GM11168 (cell line): Measurements from ENCODE around the gene CEP120.
"Not testable (repeated sequence)": the region's sequence is repeated elsewhere in the genome, so short reads cannot be mapped to it uniquely, and the experiment has no call there.

Experiments used
- in situ Hi-C: fragments of 300-500 bp; cut with MboI; formaldehyde crosslinking; loops from one replicate; pipeline ENCODE4 v1.12.0; 2022; ENCODE audit warnings: low sequenced_read_pairs; ENCODE audit not compliant: unreplicated experiment

The CEP120 gene

GRCh38 chr5:123423278-123424149 lies at the start of gene CEP120:
CEP120 (minus strand) TSS chr5:123423403; CDS start chr5:123422998, 405 bp downstream.
- in situ Hi-C loops = no loop called here

GRCh38 chr5:123472150-123472924 lies 49.1 kb upstream of the CEP120 start:
- in situ Hi-C loops = no loop called here

GRCh38 chr5:123471385-123471784 lies 48.2 kb upstream of the CEP120 start:
- in situ Hi-C loops = no loop called here

GRCh38 chr5:123466839-123467238 lies 43.6 kb upstream of the CEP120 start:
- in situ Hi-C loops = not testable (repeated sequence)

DNA sequence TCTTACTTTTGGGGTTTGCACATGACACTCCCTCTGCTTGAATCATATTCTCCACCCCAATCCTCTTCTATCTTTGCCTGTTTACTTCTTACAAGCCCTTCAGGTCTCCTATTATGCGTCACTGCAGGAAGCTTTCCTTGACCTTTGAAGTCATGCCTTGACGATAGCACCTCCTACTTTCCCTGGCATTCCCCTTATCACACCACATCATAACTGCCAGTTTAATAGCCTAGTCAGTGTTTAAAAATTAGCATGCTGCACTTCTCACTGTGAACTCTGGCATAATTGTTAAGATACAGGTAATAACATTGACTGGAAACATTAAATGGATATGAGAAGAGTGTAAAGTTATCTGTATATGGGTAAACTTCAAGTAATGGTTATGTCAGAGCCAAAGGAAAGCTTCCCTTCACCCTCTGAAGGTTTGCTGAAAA lies 37.1 kb upstream of the CEP120 start:
- in situ Hi-C loops = loop anchor here (5.0 kb wide), 1 partner anchor 37 kb away; no protein-coding TSS in a partner anchor

GRCh38 chr5:123458994-123459393 lies 35.8 kb upstream of the CEP120 start:
- in situ Hi-C loops = not testable (repeated sequence)

DNA sequence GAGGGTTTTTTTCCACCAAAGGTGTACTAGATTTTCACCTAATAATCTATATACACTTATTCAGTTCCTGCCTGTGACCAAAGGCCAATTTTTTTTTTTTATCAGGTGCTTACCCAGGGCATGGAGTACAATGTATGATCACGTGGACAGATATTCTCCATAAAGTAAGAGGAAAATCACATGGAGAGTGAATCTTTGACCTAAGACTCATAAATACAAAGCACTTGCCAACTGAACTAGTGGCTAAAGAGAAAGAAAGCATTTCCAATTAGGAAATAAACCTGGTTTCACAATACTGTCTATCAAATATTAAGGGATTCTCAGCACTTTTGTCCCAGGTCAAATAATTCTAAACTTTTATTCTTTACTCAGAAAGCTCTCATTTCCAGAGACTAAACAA lies 33.0 kb upstream of the CEP120 start:
- in situ Hi-C loops = no loop called here

DNA sequence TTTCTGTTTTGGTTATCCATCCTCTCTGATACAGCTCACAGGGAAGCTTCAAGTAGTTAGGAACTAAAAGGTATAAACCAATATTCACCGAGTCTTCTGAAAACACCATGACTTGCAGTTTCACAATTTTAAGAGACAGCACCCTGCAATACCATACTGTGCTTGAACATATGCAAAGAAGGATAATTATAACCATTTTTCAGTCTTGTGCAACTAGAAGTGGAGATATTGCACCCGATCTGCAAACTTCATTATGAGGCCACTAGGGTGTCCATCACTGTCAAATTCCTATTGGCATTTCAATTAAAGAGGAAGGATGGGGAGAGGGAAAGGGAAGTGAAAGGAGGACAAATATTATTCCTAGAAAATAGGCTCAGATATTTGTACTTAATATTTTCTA lies 32.4 kb upstream of the CEP120 start:
- in situ Hi-C loops = no loop called here

GRCh38 chr5:123455095-123455494 lies 31.9 kb upstream of the CEP120 start:
- in situ Hi-C loops = no loop called here

- in situ Hi-C loops = no loop called here
These were observed 31.2 kb upstream of the CEP120 start for GRCh38 chr5:123454259-123454911.

- in situ Hi-C loops = no loop called here
These were observed 29.2 kb upstream of the CEP120 start for GRCh38 chr5:123452401-123452800.

DNA sequence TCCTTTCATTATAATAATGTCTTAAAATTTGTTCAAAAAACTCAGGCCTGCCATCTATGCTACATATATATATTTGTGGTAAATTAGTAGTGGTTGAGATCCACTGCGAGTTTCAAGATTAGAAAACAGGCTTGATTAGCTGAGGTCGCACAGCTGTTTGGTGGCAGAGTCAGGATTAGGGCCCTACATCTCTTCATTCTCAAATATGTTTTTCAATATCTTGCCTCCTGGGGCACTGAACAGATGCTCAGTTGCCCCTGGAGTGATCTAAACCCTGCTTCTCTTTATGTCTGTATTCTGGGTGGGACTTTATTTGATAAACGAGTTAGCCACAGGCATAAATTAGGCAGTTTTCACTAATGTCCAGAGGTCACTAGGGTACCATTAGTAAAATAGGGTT lies 27.8 kb upstream of the CEP120 start:
- in situ Hi-C loops = no loop called here

- in situ Hi-C loops = no loop called here
These were observed 27.4 kb upstream of the CEP120 start for GRCh38 chr5:123450640-123451039.

GRCh38 chr5:123450114-123450513 lies 26.9 kb upstream of the CEP120 start:
- in situ Hi-C loops = no loop called here

DNA sequence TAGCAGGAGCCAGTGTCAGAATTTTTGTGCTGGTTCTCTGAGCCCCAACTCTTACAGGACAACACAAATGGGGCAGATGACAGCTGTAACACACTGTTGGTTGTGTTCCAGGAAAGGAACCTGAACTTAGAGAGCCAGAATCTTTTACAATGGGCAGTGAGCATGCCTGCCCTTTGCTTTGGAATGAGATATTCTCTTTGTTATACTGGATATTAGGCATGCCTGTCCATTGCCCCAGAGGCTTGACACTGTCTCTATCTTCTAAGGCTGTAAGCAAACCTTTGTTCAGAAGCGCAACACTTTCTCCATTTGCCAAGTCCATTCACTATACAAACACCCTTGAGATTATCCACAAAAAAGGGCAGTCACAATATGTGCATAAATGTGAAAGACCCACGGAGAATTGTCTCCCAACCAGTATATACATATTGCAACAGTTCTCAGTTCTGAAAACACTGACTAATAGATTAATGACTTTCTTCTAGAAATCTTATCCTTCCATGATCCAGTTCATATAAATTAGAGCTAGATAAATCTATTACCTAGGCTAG lies 26.3 kb upstream of the CEP120 start:
- in situ Hi-C loops = no loop called here

DNA sequence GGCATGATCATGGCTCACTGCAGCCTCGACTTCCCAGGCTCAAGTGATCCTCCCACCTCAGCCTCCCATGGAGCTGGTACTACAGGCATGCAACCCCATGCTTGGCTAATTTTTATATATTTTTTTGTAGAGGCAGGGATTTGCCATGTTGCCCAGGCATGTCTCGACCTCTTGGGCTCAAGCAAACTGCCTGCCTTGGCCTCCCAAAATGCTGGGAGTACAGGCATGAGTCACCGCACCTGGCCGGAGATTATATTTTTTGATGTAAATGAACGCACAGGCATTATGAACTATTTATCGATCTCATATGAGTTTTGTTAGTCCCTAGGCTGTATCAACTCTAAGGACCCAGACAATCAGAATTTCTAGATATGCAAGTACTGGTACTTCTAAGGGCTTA lies 25.5 kb upstream of the CEP120 start:
- in situ Hi-C loops = no loop called here

GRCh38 chr5:123448017-123448617 lies 24.9 kb upstream of the CEP120 start:
- in situ Hi-C loops = no loop called here

GRCh38 chr5:123444016-123444415 lies 20.8 kb upstream of the CEP120 start:
- in situ Hi-C loops = no loop called here

GRCh38 chr5:123441408-123441807 lies 18.2 kb upstream of the CEP120 start:
- in situ Hi-C loops = no loop called here
